ENCODE measurements around the gene TBCE. TPM values are rescaled to one million over a fixed set of nuclear protein-coding genes. Genes with fewer than 3 reads are reported as not detected.

Gene TBCE
- total and polyA plus RNA-seq, 9 of the 15 experiments (the other 6 are each of a cell fraction or from before 2014, with no cell fraction given) = 52.6 to 92.1 (median 82.1) TPM

DNA sequence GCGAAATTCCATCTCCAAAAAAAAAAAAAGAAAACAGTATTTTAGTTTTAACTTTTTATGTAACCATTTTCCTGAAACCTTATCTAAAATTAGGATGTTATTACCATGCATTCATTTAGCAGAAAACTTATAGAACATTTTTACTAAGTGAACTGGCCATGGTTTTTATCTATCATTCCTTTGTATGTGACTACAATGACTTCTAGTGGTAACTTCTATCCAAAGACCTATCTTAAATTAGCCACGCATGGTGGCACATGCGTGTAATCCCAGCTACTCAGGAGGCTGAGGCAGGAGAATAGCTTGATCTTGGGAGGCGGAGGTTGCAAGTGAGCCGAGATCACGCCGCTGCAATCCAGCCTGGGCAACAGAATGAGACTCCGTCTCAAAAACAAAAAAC, 27.5 kb upstream of the TBCE start (continued):
- TF ChIP-seq, protein P1, sequence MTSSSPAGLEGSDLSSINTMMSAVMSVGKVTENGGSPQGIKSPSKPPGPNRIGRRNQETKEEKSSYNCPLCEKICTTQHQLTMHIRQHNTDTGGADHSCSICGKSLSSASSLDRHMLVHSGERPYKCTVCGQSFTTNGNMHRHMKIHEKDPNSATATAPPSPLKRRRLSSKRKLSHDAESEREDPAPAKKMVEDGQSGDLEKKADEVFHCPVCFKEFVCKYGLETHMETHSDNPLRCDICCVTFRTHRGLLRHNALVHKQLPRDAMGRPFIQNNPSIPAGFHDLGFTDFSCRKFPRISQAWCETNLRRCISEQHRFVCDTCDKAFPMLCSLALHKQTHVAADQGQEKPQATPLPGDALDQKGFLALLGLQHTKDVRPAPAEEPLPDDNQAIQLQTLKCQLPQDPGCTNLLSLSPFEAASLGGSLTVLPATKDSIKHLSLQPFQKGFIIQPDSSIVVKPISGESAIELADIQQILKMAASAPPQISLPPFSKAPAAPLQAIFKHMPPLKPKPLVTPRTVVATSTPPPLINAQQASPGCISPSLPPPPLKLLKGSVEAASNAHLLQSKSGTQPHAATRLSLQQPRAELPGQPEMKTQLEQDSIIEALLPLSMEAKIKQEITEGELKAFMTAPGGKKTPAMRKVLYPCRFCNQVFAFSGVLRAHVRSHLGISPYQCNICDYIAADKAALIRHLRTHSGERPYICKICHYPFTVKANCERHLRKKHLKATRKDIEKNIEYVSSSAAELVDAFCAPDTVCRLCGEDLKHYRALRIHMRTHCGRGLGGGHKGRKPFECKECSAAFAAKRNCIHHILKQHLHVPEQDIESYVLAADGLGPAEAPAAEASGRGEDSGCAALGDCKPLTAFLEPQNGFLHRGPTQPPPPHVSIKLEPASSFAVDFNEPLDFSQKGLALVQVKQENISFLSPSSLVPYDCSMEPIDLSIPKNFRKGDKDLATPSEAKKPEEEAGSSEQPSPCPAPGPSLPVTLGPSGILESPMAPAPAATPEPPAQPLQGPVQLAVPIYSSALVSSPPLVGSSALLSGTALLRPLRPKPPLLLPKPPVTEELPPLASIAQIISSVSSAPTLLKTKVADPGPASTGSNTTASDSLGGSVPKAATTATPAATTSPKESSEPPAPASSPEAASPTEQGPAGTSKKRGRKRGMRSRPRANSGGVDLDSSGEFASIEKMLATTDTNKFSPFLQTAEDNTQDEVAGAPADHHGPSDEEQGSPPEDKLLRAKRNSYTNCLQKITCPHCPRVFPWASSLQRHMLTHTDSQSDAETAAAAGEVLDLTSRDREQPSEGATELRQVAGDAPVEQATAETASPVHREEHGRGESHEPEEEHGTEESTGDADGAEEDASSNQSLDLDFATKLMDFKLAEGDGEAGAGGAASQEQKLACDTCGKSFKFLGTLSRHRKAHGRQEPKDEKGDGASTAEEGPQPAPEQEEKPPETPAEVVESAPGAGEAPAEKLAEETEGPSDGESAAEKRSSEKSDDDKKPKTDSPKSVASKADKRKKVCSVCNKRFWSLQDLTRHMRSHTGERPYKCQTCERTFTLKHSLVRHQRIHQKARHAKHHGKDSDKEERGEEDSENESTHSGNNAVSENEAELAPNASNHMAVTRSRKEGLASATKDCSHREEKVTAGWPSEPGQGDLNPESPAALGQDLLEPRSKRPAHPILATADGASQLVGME (CRISPR knock-in tag; IDR thresholded peaks at IDR 0.05) = no peak
- no peak for TF ChIP-seq ZNF830 (CRISPR knock-in tag; IDR thresholded peaks at IDR 0.05)

DNA sequence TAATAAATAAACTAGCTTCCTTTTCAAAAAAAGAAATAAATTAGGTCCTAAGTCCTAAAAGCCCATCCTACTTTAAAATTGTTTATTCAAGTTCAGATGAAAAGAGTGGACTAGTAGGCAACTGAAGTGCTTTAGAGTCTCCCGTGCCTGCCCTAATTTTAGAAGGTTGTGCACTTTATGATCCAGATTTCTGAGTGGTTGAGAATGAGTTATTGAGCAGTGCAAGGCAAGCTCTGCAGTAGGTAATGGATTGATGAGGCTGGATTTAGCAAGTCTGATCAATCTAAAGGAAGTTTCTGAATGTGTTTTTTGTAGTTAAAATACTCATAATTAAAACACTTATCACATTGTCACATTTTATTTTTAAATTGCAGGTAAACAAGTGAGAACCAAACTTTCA, 25.9 kb upstream of the TBCE start:
- ATAC-seq (no peak), DNase-seq (ENCODE audit: extremely low read depth in 1 of 4, low spot score in 3 of 4) (no peak), FAIRE-seq (no peak)
- BruUV-seq (replicated peaks) = no TSS peak
- H4K20me1 ChIP-seq (replicated peaks; ENCODE audit: control insufficient read depth, insufficient read depth, low read length) = no peaks in the 10 kb centered on the region
- intact Hi-C loops (cut with micrococcal nuclease) = no loop called here
- no peaks in the 10 kb centered on the region for H3K27me3 ChIP-seq (ENCODE audit: control insufficient read depth in 2 of 2, insufficient read depth in 2 of 2, low read length in 2 of 2)
- H3K9ac ChIP-seq (ENCODE audit: insufficient read depth in 1 of 2, low read depth in 2 of 2, low read length in 2 of 2) = no peak overlapping the region
- peaks cover 47% of the 10 kb centered on the region for H3K36me3 ChIP-seq (ENCODE audit: control insufficient read depth, insufficient read depth, low read length)
- H3K9me1 ChIP-seq (ENCODE audit: control insufficient read depth, insufficient read depth, low read length) = no peaks in the 10 kb centered on the region
- CTCF ChIA-PET (ENCODE audit: low intra/inter-chr PET ratio) = no interaction called here
- no peaks in the 10 kb centered on the region for H3K9me3 ChIP-seq (replicated peaks; ENCODE audit: control insufficient read depth, insufficient read depth, low read depth, low read length)
- POLR2A ChIA-PET = interaction anchor here (1.0 to 1.5 kb wide), 3 partner anchors 11 to 26 kb away, joined by 3 to 5 read pairs (median 4); partner anchors contain the start of genes GGPS1 and TBCE
- H3K4me3 ChIP-seq = no peak overlapping the region
- no peak overlapping the region for H2AFZ ChIP-seq (ENCODE audit: low read depth, low read length)
- WGBS (ENCODE audit: insufficient coverage, low coverage, missing lambda C conversion rate) = 69% methylated on average over 1 of the region's 1 CpG
- in situ Hi-C loops (cut with MboI) = no loop called here
- no peak overlapping the region for H3K27ac ChIP-seq (ENCODE audit: extremely low read depth, low read depth, low read length)
- no peaks in the 10 kb centered on the region for H3K79me2 ChIP-seq (ENCODE audit: control insufficient read depth, insufficient read depth, low read length)
- no peak overlapping the region for H3K4me2 ChIP-seq (ENCODE audit: insufficient read depth, low read length)
- no peaks in the 10 kb centered on the region for H3K4me1 ChIP-seq (replicated peaks in 1 of 2; ENCODE audit: control insufficient read depth in 2 of 2, insufficient read depth in 2 of 2, low read length in 2 of 2)
- TF ChIP-seq CHCHD3 (CRISPR knock-in tag; IDR thresholded peaks at IDR 0.05) (no peak), RBM14 (IDR thresholded peaks at IDR 0.05; ENCODE audit: borderline replicate concordance, insufficient read depth, low read depth, low read length) (no peak), TGIF2 (CRISPR knock-in tag; IDR thresholded peaks at IDR 0.05) (no peak), PCBP1 (IDR thresholded peaks at IDR 0.05; ENCODE audit: low read depth, low read length, poor library complexity, severe bottlenecking) (no peak), ZNF79 (CRISPR knock-in tag; IDR thresholded peaks at IDR 0.05; ENCODE audit: low read depth) (no peak)
- TF ChIP-seq, protein P2, sequence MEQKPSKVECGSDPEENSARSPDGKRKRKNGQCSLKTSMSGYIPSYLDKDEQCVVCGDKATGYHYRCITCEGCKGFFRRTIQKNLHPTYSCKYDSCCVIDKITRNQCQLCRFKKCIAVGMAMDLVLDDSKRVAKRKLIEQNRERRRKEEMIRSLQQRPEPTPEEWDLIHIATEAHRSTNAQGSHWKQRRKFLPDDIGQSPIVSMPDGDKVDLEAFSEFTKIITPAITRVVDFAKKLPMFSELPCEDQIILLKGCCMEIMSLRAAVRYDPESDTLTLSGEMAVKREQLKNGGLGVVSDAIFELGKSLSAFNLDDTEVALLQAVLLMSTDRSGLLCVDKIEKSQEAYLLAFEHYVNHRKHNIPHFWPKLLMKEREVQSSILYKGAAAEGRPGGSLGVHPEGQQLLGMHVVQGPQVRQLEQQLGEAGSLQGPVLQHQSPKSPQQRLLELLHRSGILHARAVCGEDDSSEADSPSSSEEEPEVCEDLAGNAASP (IDR thresholded peaks at IDR 0.05) = no peak
- TF ChIP-seq, protein P3, sequence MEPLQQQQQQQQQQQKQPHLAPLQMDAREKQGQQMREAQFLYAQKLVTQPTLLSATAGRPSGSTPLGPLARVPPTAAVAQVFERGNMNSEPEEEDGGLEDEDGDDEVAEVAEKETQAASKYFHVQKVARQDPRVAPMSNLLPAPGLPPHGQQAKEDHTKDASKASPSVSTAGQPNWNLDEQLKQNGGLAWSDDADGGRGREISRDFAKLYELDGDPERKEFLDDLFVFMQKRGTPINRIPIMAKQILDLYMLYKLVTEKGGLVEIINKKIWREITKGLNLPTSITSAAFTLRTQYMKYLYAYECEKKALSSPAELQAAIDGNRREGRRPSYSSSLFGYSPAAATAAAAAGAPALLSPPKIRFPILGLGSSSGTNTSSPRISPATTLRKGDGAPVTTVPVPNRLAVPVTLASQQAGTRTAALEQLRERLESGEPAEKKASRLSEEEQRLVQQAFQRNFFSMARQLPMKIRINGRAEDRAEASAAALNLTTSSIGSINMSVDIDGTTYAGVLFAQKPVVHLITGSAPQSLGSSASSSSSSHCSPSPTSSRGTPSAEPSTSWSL (CRISPR knock-in tag; IDR thresholded peaks at IDR 0.05; ENCODE audit: borderline replicate concordance) = no peak
- TF ChIP-seq, protein P4, sequence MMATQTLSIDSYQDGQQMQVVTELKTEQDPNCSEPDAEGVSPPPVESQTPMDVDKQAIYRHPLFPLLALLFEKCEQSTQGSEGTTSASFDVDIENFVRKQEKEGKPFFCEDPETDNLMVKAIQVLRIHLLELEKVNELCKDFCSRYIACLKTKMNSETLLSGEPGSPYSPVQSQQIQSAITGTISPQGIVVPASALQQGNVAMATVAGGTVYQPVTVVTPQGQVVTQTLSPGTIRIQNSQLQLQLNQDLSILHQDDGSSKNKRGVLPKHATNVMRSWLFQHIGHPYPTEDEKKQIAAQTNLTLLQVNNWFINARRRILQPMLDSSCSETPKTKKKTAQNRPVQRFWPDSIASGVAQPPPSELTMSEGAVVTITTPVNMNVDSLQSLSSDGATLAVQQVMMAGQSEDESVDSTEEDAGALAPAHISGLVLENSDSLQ (IDR thresholded peaks at IDR 0.05) = no peak
